ENCODE measurements around the gene ZBTB20. TPM values are rescaled to one million over a fixed set of nuclear protein-coding genes. Genes with fewer than 3 reads are reported as not detected.

The ZBTB20 gene
- total RNA-seq, 1 donor from 2014 or later: 15.5 TPM

GRCh38 chr3:114941626-114942309 is 205.3 kb downstream of the ZBTB20 start:
- Mint-ChIP-seq H3K4me1 (ENCODE audit: low read depth) (no peaks in the 10 kb centered on the region), H3K27me3 (ENCODE audit: low read depth) (no peaks in the 10 kb centered on the region), H3K9me3 (ENCODE audit: low read depth) (peaks cover 8% of the 10 kb centered on the region), H3K4me3 (ENCODE audit: unreplicated experiment) (no peak overlapping the region), H3K36me3 (ENCODE audit: low read depth) (peaks cover 4% of the 10 kb centered on the region), H3K27ac (ENCODE audit: unreplicated experiment) (no peak overlapping the region)
- TF ChIP-seq CTCF (IDR thresholded peaks at IDR 0.05): no peak
- DNase-seq (ENCODE audit: low spot score): no peak

- peaks cover 3% of the 10 kb centered on the region for H3K36me3 Mint-ChIP-seq (ENCODE audit: low read depth)
- H3K4me3 Mint-ChIP-seq (ENCODE audit: unreplicated experiment): no peak overlapping the region
- no peak for TF ChIP-seq CTCF (IDR thresholded peaks at IDR 0.05)
- no peaks in the 10 kb centered on the region for H3K4me1 Mint-ChIP-seq (ENCODE audit: low read depth)
- peaks cover 3% of the 10 kb centered on the region for H3K9me3 Mint-ChIP-seq (ENCODE audit: low read depth)
- H3K27ac Mint-ChIP-seq (ENCODE audit: unreplicated experiment): no peak overlapping the region
- no peaks in the 10 kb centered on the region for H3K27me3 Mint-ChIP-seq (ENCODE audit: low read depth)
- no peak for DNase-seq (ENCODE audit: low spot score)
Observed at GRCh38 chr3:114939920-114940319, 207.2 kb downstream of the ZBTB20 start.

GRCh38 chr3:114933407-114933806 is 213.7 kb downstream of the ZBTB20 start:
- H3K9me3 Mint-ChIP-seq (ENCODE audit: low read depth): peaks cover 2% of the 10 kb centered on the region

GRCh38 chr3:114929971-114930732 is 216.9 kb downstream of the ZBTB20 start:
- peaks cover 3% of the 10 kb centered on the region for H3K36me3 Mint-ChIP-seq (ENCODE audit: low read depth)
- no peak for TF ChIP-seq CTCF (IDR thresholded peaks at IDR 0.05)
- H3K9me3 Mint-ChIP-seq (ENCODE audit: low read depth): no peaks in the 10 kb centered on the region
- H3K27ac Mint-ChIP-seq (ENCODE audit: unreplicated experiment): no peak overlapping the region
- H3K4me1 Mint-ChIP-seq (ENCODE audit: low read depth): peaks cover 3% of the 10 kb centered on the region
- H3K4me3 Mint-ChIP-seq (ENCODE audit: unreplicated experiment): no peak overlapping the region
- peak; percentile 74 for DNase-seq (ENCODE audit: low spot score)
- H3K27me3 Mint-ChIP-seq (ENCODE audit: low read depth): no peaks in the 10 kb centered on the region

More at GRCh38 chr3:114933407-114933806, 213.7 kb downstream of the ZBTB20 start:
- H3K36me3 Mint-ChIP-seq (ENCODE audit: low read depth): peaks cover 6% of the 10 kb centered on the region
- DNase-seq (ENCODE audit: low spot score): no peak
- no peak for TF ChIP-seq CTCF (IDR thresholded peaks at IDR 0.05)
- H3K27me3 Mint-ChIP-seq (ENCODE audit: low read depth): no peaks in the 10 kb centered on the region
- H3K4me3 Mint-ChIP-seq (ENCODE audit: unreplicated experiment): no peak overlapping the region
- H3K27ac Mint-ChIP-seq (ENCODE audit: unreplicated experiment): no peak overlapping the region
- H3K4me1 Mint-ChIP-seq (ENCODE audit: low read depth): peaks cover 3% of the 10 kb centered on the region

GRCh38 chr3:114928989-114929640 is 218.0 kb downstream of the ZBTB20 start:
- H3K27me3 Mint-ChIP-seq (ENCODE audit: low read depth): no peaks in the 10 kb centered on the region
- TF ChIP-seq CTCF (IDR thresholded peaks at IDR 0.05): no peak
- H3K4me1 Mint-ChIP-seq (ENCODE audit: low read depth): peaks cover 3% of the 10 kb centered on the region
- no peak overlapping the region for H3K27ac Mint-ChIP-seq (ENCODE audit: unreplicated experiment)
- H3K36me3 Mint-ChIP-seq (ENCODE audit: low read depth): peaks cover 3% of the 10 kb centered on the region
- no peak overlapping the region for H3K4me3 Mint-ChIP-seq (ENCODE audit: unreplicated experiment)
- no peaks in the 10 kb centered on the region for H3K9me3 Mint-ChIP-seq (ENCODE audit: low read depth)
- DNase-seq (ENCODE audit: low spot score): no peak
